ENCODE measurements around the gene CDC20B. TPM values are rescaled to one million over a fixed set of nuclear protein-coding genes. Genes with fewer than 3 reads are reported as not detected.

The CDC20B gene, protein sequence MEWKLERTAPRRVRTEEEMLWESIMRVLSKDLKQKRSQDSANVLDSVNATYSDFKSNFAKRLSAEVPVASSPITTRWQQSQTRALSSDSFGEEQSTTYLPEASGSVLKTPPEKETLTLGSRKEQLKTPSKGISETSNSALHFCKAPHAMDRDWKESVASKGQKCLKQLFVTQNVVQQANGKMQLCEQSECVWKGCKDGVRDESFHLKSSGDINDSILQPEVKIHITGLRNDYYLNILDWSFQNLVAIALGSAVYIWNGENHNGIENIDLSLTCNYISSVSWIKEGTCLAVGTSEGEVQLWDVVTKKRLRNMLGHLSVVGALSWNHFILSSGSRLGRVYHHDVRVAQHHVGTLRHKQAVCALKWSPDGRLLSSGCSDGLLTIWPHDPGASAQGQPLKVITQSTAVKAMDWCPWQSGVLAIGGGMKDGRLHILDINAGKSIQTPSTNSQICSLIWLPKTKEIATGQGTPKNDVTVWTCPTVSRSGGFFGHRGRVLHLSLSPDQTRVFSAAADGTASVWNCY
- not detected in 2 replicates for total RNA-seq

DNA sequence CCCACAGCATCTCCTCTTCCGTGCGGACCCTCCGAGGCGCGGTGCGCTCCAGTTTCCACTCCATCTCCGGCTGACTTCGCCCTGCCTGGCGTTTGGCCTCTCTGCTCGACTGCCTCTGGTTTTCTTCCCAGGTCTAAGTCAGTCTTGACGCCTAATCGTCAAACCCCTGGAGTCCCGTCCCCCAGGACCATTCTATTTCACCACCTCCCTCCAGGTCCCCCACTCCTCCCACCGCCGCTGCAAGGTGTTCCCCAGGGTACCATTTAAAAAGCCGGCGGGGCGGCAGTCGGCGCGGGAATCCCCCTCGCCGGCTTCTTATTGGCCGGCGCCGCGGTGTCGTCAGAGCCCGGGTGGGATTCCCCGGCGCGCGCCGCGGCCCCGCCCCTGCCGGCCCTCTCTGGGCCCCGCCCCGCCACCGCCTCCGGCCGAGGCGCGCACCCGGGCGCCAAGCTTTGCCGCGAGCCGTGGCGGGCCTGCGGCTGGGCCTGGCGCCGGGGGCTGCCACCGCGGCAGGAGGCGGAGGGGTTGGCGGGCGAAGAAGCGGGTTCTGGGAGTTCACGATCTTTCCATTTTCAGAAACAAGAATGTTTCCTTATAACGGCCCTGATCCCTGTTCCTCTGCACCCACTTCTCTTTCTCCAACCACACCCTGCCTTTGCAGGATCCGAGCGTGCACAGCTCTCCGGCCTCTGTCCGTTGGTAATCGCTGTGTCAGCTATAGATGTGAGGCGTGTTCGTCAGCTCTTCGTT lies at the start of gene CDC20B:
CDC20B (minus strand) TSS at position 241 of the 750 bp plus-strand sequence; CDS start at position 64, 177 bp downstream.
- TF ChIP-seq, protein P1, sequence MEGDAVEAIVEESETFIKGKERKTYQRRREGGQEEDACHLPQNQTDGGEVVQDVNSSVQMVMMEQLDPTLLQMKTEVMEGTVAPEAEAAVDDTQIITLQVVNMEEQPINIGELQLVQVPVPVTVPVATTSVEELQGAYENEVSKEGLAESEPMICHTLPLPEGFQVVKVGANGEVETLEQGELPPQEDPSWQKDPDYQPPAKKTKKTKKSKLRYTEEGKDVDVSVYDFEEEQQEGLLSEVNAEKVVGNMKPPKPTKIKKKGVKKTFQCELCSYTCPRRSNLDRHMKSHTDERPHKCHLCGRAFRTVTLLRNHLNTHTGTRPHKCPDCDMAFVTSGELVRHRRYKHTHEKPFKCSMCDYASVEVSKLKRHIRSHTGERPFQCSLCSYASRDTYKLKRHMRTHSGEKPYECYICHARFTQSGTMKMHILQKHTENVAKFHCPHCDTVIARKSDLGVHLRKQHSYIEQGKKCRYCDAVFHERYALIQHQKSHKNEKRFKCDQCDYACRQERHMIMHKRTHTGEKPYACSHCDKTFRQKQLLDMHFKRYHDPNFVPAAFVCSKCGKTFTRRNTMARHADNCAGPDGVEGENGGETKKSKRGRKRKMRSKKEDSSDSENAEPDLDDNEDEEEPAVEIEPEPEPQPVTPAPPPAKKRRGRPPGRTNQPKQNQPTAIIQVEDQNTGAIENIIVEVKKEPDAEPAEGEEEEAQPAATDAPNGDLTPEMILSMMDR (conservative IDR thresholded peaks at IDR 0.05; ENCODE audit: low read depth, low read length), result no peak
- no peak for DNase-seq (ENCODE audit: low read depth)

DNA sequence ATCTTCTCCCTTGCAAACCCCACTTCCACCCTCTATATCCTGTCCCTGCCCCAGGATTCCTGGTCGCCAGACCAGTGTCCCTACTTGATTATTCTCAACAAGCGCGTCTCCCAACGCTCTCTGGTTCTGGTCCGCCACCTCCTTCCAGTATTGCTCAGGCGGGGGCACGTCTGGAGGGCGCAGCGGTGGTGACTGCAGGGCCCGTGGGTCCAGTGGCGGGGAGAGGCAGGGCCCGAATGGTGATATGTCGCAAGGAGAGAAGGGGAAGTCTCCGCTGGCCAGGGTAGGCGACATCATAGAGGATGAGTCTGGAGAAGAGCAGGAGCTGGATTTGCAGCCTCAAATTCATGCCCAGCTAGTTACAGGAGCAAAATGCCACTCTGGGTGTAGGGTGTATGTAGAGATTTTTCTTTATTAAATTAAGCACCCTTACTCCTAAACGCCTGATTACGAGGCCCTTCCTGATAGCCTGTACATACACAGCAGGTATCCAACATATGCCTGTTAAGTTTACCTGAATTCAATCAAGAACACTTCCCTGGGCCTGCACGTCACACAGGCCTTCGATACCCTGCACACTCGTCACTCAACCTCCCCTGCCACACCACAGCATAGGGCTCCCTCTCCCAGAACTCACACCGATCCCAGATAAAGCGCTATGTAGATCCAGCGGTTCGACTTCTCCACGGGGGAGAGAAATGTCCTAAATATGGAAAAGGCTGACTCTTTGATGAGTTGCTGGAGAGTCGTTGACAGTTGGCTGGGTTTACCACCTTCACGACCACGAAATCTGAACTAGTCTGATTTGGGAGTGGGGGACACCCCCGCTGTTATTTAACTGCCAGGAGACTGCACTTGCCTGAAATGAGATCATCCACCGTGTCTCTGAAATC lies 49.4 kb upstream of the CDC20B start:
- no peak overlapping the region for H3K4me3 ChIP-seq (ENCODE audit: low read depth, low read length)
- DNase-seq (ENCODE audit: low read depth), result no peak
- TF ChIP-seq, protein P1 (conservative IDR thresholded peaks at IDR 0.05; ENCODE audit: low read depth, low read length), result no peak

More for the DNA sequence above, at the start of gene CDC20B:
- peak within 1 kb of the TSS; percentile 57 for H3K4me3 ChIP-seq (ENCODE audit: low read depth, low read length)

DNA sequence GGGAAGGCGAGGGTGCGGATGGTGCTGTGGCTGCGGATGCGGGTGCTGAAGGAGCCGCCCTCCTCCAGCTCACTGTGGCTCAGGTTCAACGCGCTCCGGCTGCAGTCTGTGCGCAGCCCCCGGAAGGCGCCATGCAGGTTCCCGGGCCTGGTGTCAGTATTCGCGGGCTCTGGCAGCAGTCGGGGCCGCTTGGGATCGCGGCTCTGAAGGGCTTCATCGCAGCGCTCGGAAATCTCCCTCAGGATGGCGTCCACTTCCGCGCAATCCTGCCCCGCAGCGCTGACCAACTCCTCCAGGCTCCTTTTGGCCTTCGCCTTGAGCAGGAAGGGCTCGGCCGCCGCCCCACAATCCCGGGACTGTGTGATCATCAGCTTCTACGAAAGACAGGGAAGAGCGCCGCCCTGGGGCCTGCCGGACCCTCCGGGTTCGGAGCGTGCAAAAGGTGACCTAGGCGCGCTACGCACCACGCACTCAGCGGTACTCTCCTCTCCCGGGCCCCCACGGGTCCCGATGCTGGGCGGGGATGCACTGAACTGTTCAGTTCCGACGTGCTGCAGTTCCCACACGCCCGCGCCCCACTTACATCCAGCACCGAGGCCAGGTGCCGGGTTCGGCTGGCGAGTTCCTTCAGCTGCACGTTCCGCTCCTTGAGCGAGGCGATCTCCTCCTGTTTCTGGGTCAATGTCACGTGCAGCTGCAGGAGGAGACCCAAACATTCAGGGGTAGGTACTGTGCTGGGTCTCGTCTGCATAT lies 47.6 kb upstream of the CDC20B start:
- TF ChIP-seq, protein P1 (conservative IDR thresholded peaks at IDR 0.05; ENCODE audit: low read depth, low read length), result peak; percentile 28
- DNase-seq (ENCODE audit: low read depth), result no peak
- peak overlapping the region; percentile 53 for H3K4me3 ChIP-seq (ENCODE audit: low read depth, low read length)

DNA sequence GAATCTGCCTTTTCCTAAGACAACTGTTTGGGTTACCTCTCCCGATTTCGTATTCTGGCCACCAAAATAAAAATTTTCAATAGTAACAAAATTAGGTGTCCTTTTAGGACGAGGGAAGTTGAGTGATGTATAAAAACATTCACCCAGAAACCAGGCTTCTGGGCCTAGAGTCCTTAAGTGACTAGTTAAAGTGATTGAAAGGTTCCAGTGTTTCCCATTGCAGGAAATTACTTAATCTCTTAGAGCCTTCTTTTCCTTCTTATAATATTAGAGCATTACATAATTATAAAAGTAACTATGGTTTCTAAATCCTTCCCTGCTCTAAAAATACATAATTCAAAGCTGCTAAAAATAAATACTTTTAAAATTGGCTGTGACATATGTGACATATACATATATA lies 46.8 kb upstream of the CDC20B start:
- no peak overlapping the region for H3K4me3 ChIP-seq (ENCODE audit: low read depth, low read length)
- no peak for DNase-seq (ENCODE audit: low read depth)
- TF ChIP-seq, protein P1 (conservative IDR thresholded peaks at IDR 0.05; ENCODE audit: low read depth, low read length), result no peak

DNA sequence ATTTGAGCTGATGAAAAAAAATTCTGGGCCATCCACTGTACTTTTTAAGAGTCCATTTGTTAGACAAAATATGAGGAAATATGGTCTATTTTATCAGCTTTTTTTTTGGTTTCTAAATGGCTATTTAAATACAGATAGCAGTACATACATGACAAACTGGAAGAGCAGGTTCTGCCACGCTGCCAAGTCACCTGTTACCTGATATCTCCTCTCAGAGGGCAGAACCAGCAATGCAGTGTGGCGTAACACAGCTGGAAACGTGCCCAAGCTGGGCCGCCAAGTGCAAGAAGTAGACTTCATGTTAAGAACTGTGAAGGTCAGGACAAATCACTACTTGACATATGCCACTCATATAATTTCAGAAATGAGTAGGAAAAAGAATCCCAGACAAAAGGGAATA lies 46.0 kb upstream of the CDC20B start:
- no peak overlapping the region for H3K4me3 ChIP-seq (ENCODE audit: low read depth, low read length)
- TF ChIP-seq, protein P1 (conservative IDR thresholded peaks at IDR 0.05; ENCODE audit: low read depth, low read length), result no peak
- DNase-seq (ENCODE audit: low read depth), result no peak
